ENCODE data around the gene APOA1. TPM values are rescaled to one million over a fixed set of nuclear protein-coding genes. Genes with fewer than 3 reads are reported as not detected.

The APOA1 gene
- total RNA-seq, 1 donor from 2014 or later, result 116 TPM

GRCh38 chr11:116797816-116798215 lies 39.6 kb downstream of the APOA1 start:
- peaks cover 4% of the 10 kb centered on the region for H3K4me1 Mint-ChIP-seq (ENCODE audit: unreplicated experiment)
- no peaks in the 10 kb centered on the region for H3K36me3 Mint-ChIP-seq
- peaks cover 5% of the 10 kb centered on the region for H3K27me3 Mint-ChIP-seq
- no peak overlapping the region for H3K4me3 Mint-ChIP-seq
- no peak for TF ChIP-seq CTCF (conservative IDR thresholded peaks at IDR 0.05)
- no peak overlapping the region for H3K27ac Mint-ChIP-seq
- DNase-seq (ENCODE audit: extremely low spot score, unreplicated experiment), result no peak
- no peaks in the 10 kb centered on the region for H3K9me3 Mint-ChIP-seq

GRCh38 chr11:116796548-116796947 lies 40.9 kb downstream of the APOA1 start:
- Mint-ChIP-seq H3K36me3 (no peaks in the 10 kb centered on the region), H3K27me3 (peaks cover 2% of the 10 kb centered on the region), H3K27ac (no peak overlapping the region), H3K4me1 (ENCODE audit: unreplicated experiment) (peaks cover 4% of the 10 kb centered on the region), H3K4me3 (no peak overlapping the region), H3K9me3 (no peaks in the 10 kb centered on the region)
- TF ChIP-seq CTCF (conservative IDR thresholded peaks at IDR 0.05), result no peak
- no peak for DNase-seq (ENCODE audit: extremely low spot score, unreplicated experiment)

GRCh38 chr11:116794851-116795250 lies 42.6 kb downstream of the APOA1 start:
- Mint-ChIP-seq H3K27me3 (peaks cover 3% of the 10 kb centered on the region), H3K4me3 (no peak overlapping the region), H3K27ac (no peak overlapping the region), H3K4me1 (ENCODE audit: unreplicated experiment) (peaks cover 4% of the 10 kb centered on the region), H3K36me3 (no peaks in the 10 kb centered on the region), H3K9me3 (no peaks in the 10 kb centered on the region)
- DNase-seq (ENCODE audit: extremely low spot score, unreplicated experiment), result no peak
- no peak for TF ChIP-seq CTCF (conservative IDR thresholded peaks at IDR 0.05)

GRCh38 chr11:116793772-116794097 lies 43.7 kb downstream of the APOA1 start:
- H3K27ac Mint-ChIP-seq, result no peak overlapping the region

GRCh38 chr11:116792869-116793771 lies 44.3 kb downstream of the APOA1 start:
- Mint-ChIP-seq H3K27ac (no peak overlapping the region), H3K9me3 (no peaks in the 10 kb centered on the region), H3K4me3 (no peak overlapping the region), H3K27me3 (peaks cover 3% of the 10 kb centered on the region), H3K4me1 (ENCODE audit: unreplicated experiment) (peaks cover 10% of the 10 kb centered on the region), H3K36me3 (no peaks in the 10 kb centered on the region)
- TF ChIP-seq CTCF (conservative IDR thresholded peaks at IDR 0.05), result no peak
- no peak for DNase-seq (ENCODE audit: extremely low spot score, unreplicated experiment)

More at GRCh38 chr11:116793772-116794097, 43.7 kb downstream of the APOA1 start:
- no peak for TF ChIP-seq CTCF (conservative IDR thresholded peaks at IDR 0.05)
- H3K4me1 Mint-ChIP-seq (ENCODE audit: unreplicated experiment), result peaks cover 4% of the 10 kb centered on the region
- DNase-seq (ENCODE audit: extremely low spot score, unreplicated experiment), result no peak
- no peaks in the 10 kb centered on the region for H3K9me3 Mint-ChIP-seq
- H3K4me3 Mint-ChIP-seq, result no peak overlapping the region
- peaks cover 3% of the 10 kb centered on the region for H3K27me3 Mint-ChIP-seq
- no peaks in the 10 kb centered on the region for H3K36me3 Mint-ChIP-seq

Data from type B pancreatic cell (in vitro differentiated cells).